ENCODE data around the gene NAIP.
"Not testable (repeated sequence)": the region's sequence is repeated elsewhere in the genome, so short reads cannot be mapped to it uniquely, and the experiment has no call there.

The NAIP gene

GRCh38 chr5:70925211-70925562 lies 100.0 kb downstream of the NAIP start:
- not testable (repeated sequence) for DNase-seq (ENCODE audit: low read depth)
